GM23338 (cell line): ENCODE results near the gene NTN1. TPM values are rescaled to one million over a fixed set of nuclear protein-coding genes. Genes with fewer than 3 reads are reported as not detected.

ENCODE experiments used
- ATAC-seq: fragments of 200-7000 bp; cut with Tn5 transposase; 3 replicates; pipeline ENCODE4 v1.9.1; 2020
- DNase-seq: peaks from one replicate; pipeline ENCODE4 v3.0.0-alpha.2; 2015; ENCODE audit warnings: low spot score
- H2AFZ ChIP-seq: fragments of 200-600 bp; sonication (generic); 2 replicates; pipeline ENCODE4 v1.8.0; 2016; ENCODE audit warnings: antibody characterized with exemption, mild to moderate bottlenecking, moderate library complexity
- H3F3A ChIP-seq: fragments of 200-600 bp; sonication (generic); replicated peaks from 2 replicates; pipeline ENCODE4 v1.8.0; 2017; ENCODE audit warnings: antibody characterized with exemption, mixed run types, low read depth
- H3K27ac ChIP-seq: fragments of 200-600 bp; sonication (generic); 2 replicates; pipeline ENCODE4 v1.6.1; 2016; ENCODE audit warnings: low read depth
- H3K27me3 ChIP-seq: fragments of 200-600 bp; sonication (generic); 2 replicates; pipeline ENCODE4 v1.8.0; 2016; ENCODE audit warnings: mild to moderate bottlenecking, mixed run types, moderate library complexity; ENCODE audit not compliant: insufficient read depth
- H3K36me3 ChIP-seq: fragments of 200-600 bp; sonication (generic); 2 replicates; pipeline ENCODE4 v1.8.0; 2016; ENCODE audit warnings: mild to moderate bottlenecking; ENCODE audit not compliant: insufficient read depth
- H3K4me1 ChIP-seq: fragments of 200-600 bp; sonication (generic); 2 replicates; pipeline ENCODE4 v1.8.0; 2016; ENCODE audit warnings: mild to moderate bottlenecking, moderate library complexity; ENCODE audit not compliant: insufficient read depth
- H3K4me2 ChIP-seq: fragments of 200-600 bp; sonication (generic); 2 replicates; pipeline ENCODE4 v1.7.1; 2017; ENCODE audit warnings: mixed run types
- H3K4me3 ChIP-seq: fragments of 200-600 bp; sonication (generic); 2 replicates; pipeline ENCODE4 v1.6.1; 2016; ENCODE audit warnings: mixed run types
- H3K79me2 ChIP-seq: fragments of 200-600 bp; sonication (generic); replicated peaks from 2 replicates; pipeline ENCODE4 v1.8.0; 2017; ENCODE audit warnings: mild to moderate bottlenecking; ENCODE audit not compliant: insufficient read depth
- H3K9me2 ChIP-seq: fragments of 200-600 bp; sonication (generic); 2 replicates; pipeline ENCODE4 v1.8.0; 2017; ENCODE audit not compliant: insufficient read depth
- H4K20me1 ChIP-seq: fragments of 200-600 bp; sonication (generic); replicated peaks from 2 replicates; pipeline ENCODE4 v1.8.0; 2017; ENCODE audit warnings: mild to moderate bottlenecking; ENCODE audit not compliant: insufficient read depth
- H3K27ac Mint-ChIP-seq: 2 replicates; pipeline ENCODE4 v1.8.0; 2020; ENCODE audit warnings: inconsistent platforms, mild to moderate bottlenecking, moderate library complexity, mixed read lengths
- H3K27me3 Mint-ChIP-seq: 3 replicates; pipeline ENCODE4 v1.8.0; 2022; ENCODE audit warnings: low read depth, mild to moderate bottlenecking, moderate library complexity, mixed read lengths, inconsistent platforms; ENCODE audit not compliant: insufficient read depth, poor library complexity
- H3K36me3 Mint-ChIP-seq: 3 replicates; pipeline ENCODE4 v1.8.0; 2021; ENCODE audit warnings: low read depth, mild to moderate bottlenecking, inconsistent platforms, moderate library complexity, mixed read lengths
- H3K4me1 Mint-ChIP-seq: 3 replicates; pipeline ENCODE4 v1.8.0; 2020; ENCODE audit warnings: mild to moderate bottlenecking, inconsistent platforms, mixed read lengths
- H3K4me3 Mint-ChIP-seq: 3 replicates; pipeline ENCODE4 v1.8.0; 2021; ENCODE audit warnings: moderate library complexity, mild to moderate bottlenecking, inconsistent platforms, mixed read lengths
- H3K9me3 Mint-ChIP-seq: 3 replicates; pipeline ENCODE4 v1.8.0; 2020; ENCODE audit warnings: moderate library complexity, mild to moderate bottlenecking, inconsistent platforms, mixed read lengths
- CREB1 ChIP-seq: fragments of 250-450 bp; sonication (Bioruptor Pico); IDR thresholded peaks from 2 replicates; pipeline ENCODE4 v1.5.0; 2020; ENCODE audit warnings: low read depth, mild to moderate bottlenecking, moderate library complexity
- CTCF ChIP-seq, 2 experiments: fragments of 200-600 bp in 1 of 2; sonication (generic) in 1 of 2; conservative IDR thresholded peaks; 2 replicates each; pipeline versions ENCODE4 v1.5.1 to v1.6.1; 2016 to 2017; ENCODE audit warnings: antibody characterized with exemption in 2 of 2, low read depth in 2 of 2, mild to moderate bottlenecking in 2 of 2, moderate library complexity in 1 of 2
- ETS1 ChIP-seq: IDR thresholded peaks from 2 replicates; pipeline ENCODE4 v1.6.1; 2016; ENCODE audit warnings: antibody characterized with exemption
- EZH2 ChIP-seq: fragments of 200-600 bp; sonication (generic); IDR thresholded peaks from one replicate; pipeline ENCODE4 v1.8.0; 2017; ENCODE audit warnings: antibody characterized with exemption, mild to moderate bottlenecking, low read depth; ENCODE audit not compliant: unreplicated experiment
- EZH2phosphoT487 ChIP-seq: fragments of 200-600 bp; sonication (generic); IDR thresholded peaks from one replicate; pipeline ENCODE4 v1.8.1; 2018; ENCODE audit warnings: antibody characterized with exemption; ENCODE audit not compliant: unreplicated experiment
- JUNB ChIP-seq: IDR thresholded peaks from one replicate; pipeline ENCODE4 v1.6.1; 2016; ENCODE audit warnings: antibody characterized with exemption; ENCODE audit not compliant: unreplicated experiment
- NANOG ChIP-seq: IDR thresholded peaks from 2 replicates; pipeline ENCODE4 v1.6.1; 2016; ENCODE audit warnings: antibody characterized with exemption, borderline replicate concordance
- POLR2AphosphoS5 ChIP-seq: IDR thresholded peaks from 2 replicates; pipeline ENCODE4 v1.6.1; 2016; ENCODE audit warnings: antibody characterized with exemption, low read depth
- REST ChIP-seq: IDR thresholded peaks from one replicate; pipeline ENCODE4 v1.6.1; 2018; ENCODE audit warnings: antibody characterized with exemption; ENCODE audit not compliant: unreplicated experiment
- STAT1 ChIP-seq: IDR thresholded peaks from one replicate; pipeline ENCODE4 v1.6.1; 2016; ENCODE audit warnings: antibody characterized with exemption; ENCODE audit not compliant: unreplicated experiment
- ZNF114 ChIP-seq: fragments of 250-450 bp; sonication (Bioruptor Pico); IDR thresholded peaks from 2 replicates; pipeline ENCODE4 v1.5.0; 2020; ENCODE audit warnings: mild to moderate bottlenecking, moderate library complexity
- ZNF331 ChIP-seq: fragments of 250-450 bp; sonication (Bioruptor Pico); IDR thresholded peaks from 2 replicates; pipeline ENCODE4 v1.5.0; 2020; ENCODE audit warnings: low read depth, mild to moderate bottlenecking, moderate library complexity
- ZNF462 ChIP-seq: fragments of 250-450 bp; sonication (Bioruptor Pico); IDR thresholded peaks from 2 replicates; pipeline ENCODE4 v1.5.0; 2020; ENCODE audit warnings: mild to moderate bottlenecking, moderate library complexity
- polyA plus RNA-seq: library from polyadenylated mRNA; unstranded; fragments of >200 nt; fragmentation: Nextera tagmentation; extraction: Ambion mirVana; gene quantifications from 2 replicates; pipeline ENCODE4 v1.2.1, GENCODE V29; 2016
- total RNA-seq: library from RNA; depleted of rRNA; stranded (reverse); fragments of >200 nt; shearing (Covaris generic); gene quantifications from 2 replicates; pipeline ENCODE4 v1.2.3, GENCODE V29; 2014

NTN1 gene
- total and polyA plus RNA-seq, 2 experiments from 2014 or later: 0.57 to 2.6 TPM

- Histone ChIP-seq H3K27me3 (no peaks in the 10 kb centered on the region), H3K27ac (no peak overlapping the region), H3K36me3 (no peaks in the 10 kb centered on the region), H3K4me1 (peaks cover 20% of the 10 kb centered on the region), H3K4me2 (no peak overlapping the region), H3K79me2 (no peaks in the 10 kb centered on the region), H3F3A (no peaks in the 10 kb centered on the region), H2AFZ (no peak overlapping the region), H3K9me2 (no peaks in the 10 kb centered on the region; the same call in 1 of the 2 replicates), H4K20me1 (no peaks in the 10 kb centered on the region), H3K4me3 (no peak overlapping the region)
- DNase-seq (no peak), ATAC-seq (no peak)
- Mint-ChIP-seq H3K9me3 (peaks cover 5% of the 10 kb centered on the region; the same call in 2 of the 3 replicates), H3K27ac (no peak overlapping the region), H3K36me3 (no peaks in the 10 kb centered on the region; the same call in 2 of the 3 replicates), H3K27me3 (peaks cover 18% of the 10 kb centered on the region), H3K4me1 (peaks cover 31% of the 10 kb centered on the region), H3K4me3 (no peak overlapping the region)
- no peak for TF ChIP-seq EZH2
- no peak for TF ChIP-seq CTCF (conservative IDR thresholded peaks at IDR 0.05; ENCODE audit: low read depth in 2 of 2)
- no peak for TF ChIP-seq STAT1
- no peak for TF ChIP-seq CREB1 (CRISPR knock-in tag)
- no peak for TF ChIP-seq ZNF331 (CRISPR knock-in tag)
- no peak for TF ChIP-seq JUNB
- TF ChIP-seq POLR2AphosphoS5: no peak
- TF ChIP-seq EZH2phosphoT487: no peak
- TF ChIP-seq ETS1: no peak
- no peak for TF ChIP-seq REST
- no peak for TF ChIP-seq ZNF462 (CRISPR knock-in tag)
- no peak for TF ChIP-seq ZNF114 (CRISPR knock-in tag)
- no peak for TF ChIP-seq NANOG
Observed at GRCh38 chr17:9167379-9167778, 146.1 kb downstream of the NTN1 start.
